HG03066 (cell line): ENCODE results near the gene COBL.

Source experiments
- ATAC-seq: cut with Tn5 transposase; IDR thresholded peaks from one replicate; pipeline ENCODE4 v1.9.1; 2021; ENCODE audit warnings: low read depth; ENCODE audit not compliant: unreplicated experiment

COBL gene

GRCh38 chr7:51276967-51277366, 39.6 kb downstream of the COBL start:
- ATAC-seq = no peak

- no peak for ATAC-seq
Measured at GRCh38 chr7:51276091-51276605, 40.5 kb downstream of the COBL start.

- ATAC-seq = no peak
Measured at GRCh38 chr7:51275532-51275931, 41.1 kb downstream of the COBL start.

- no peak for ATAC-seq
Measured at GRCh38 chr7:51274955-51275354, 41.7 kb downstream of the COBL start.

GRCh38 chr7:51274001-51274400, 42.6 kb downstream of the COBL start:
- ATAC-seq = no peak

GRCh38 chr7:51273360-51273759, 43.2 kb downstream of the COBL start:
- ATAC-seq = no peak

GRCh38 chr7:51270965-51271364, 45.6 kb downstream of the COBL start:
- no peak for ATAC-seq

GRCh38 chr7:51269911-51270310, 46.7 kb downstream of the COBL start:
- ATAC-seq = no peak

GRCh38 chr7:51269321-51269720, 47.3 kb downstream of the COBL start:
- ATAC-seq = no peak

- ATAC-seq = no peak
Measured at GRCh38 chr7:51268859-51269258, 47.8 kb downstream of the COBL start.

- no peak for ATAC-seq
Measured at GRCh38 chr7:51267169-51267568, 49.4 kb downstream of the COBL start.

- ATAC-seq = no peak
Measured at GRCh38 chr7:51265066-51265907, 51.3 kb downstream of the COBL start.

- no peak for ATAC-seq
Measured at GRCh38 chr7:51263631-51264484, 52.8 kb downstream of the COBL start.

- ATAC-seq = no peak
Measured at GRCh38 chr7:51262796-51263531, 53.6 kb downstream of the COBL start.

GRCh38 chr7:51261950-51262795, 54.4 kb downstream of the COBL start:
- no peak for ATAC-seq

GRCh38 chr7:51261117-51261835, 55.3 kb downstream of the COBL start:
- ATAC-seq = no peak

- ATAC-seq = no peak
Measured at GRCh38 chr7:51260516-51260915, 56.1 kb downstream of the COBL start.

- ATAC-seq = no peak
Measured at GRCh38 chr7:51259766-51260165, 56.8 kb downstream of the COBL start.

- ATAC-seq = no peak
Measured at GRCh38 chr7:51256916-51257315, 59.7 kb downstream of the COBL start.
